K562 (cell line): ENCODE measurements around the gene LMNB1. TPM values are rescaled to one million over a fixed set of nuclear protein-coding genes. Genes with fewer than 3 reads are reported as not detected.

Experiments
- CREM ChIP-seq: IDR thresholded peaks from 2 replicates; pipeline ENCODE4 v1.6.1; 2014; ENCODE audit warnings: antibody characterized with exemption, low read depth
- FOXM1 ChIP-seq, 2 experiments: fragments of 450-650 bp in 1 of 2; sonication (generic) in 1 of 2; formaldehyde crosslinking in 1 of 2; IDR thresholded peaks; 2 replicates each; pipeline versions ENCODE4 v1.6.1 to v1.9.0; 2017 to 2022; ENCODE audit warnings: low read depth in 2 of 2, mild to moderate bottlenecking in 2 of 2, missing genetic modification reagents in 1 of 2, moderate library complexity in 1 of 2
- HSF4 ChIP-seq: fragments of 250-450 bp; sonication (Bioruptor Pico); IDR thresholded peaks from 2 replicates; pipeline ENCODE4 v2.1.2; 2022; ENCODE audit warnings: mild to moderate bottlenecking, moderate library complexity, borderline replicate concordance
- NFIX ChIP-seq: fragments of 250-450 bp; sonication (Bioruptor Pico); IDR thresholded peaks from 2 replicates; pipeline ENCODE4 v1.4.0; 2020; ENCODE audit warnings: low read depth, mild to moderate bottlenecking, moderate library complexity
- POLR2G ChIP-seq: fragments of 200-400 bp; formaldehyde crosslinking; IDR thresholded peaks from 2 replicates; pipeline ENCODE4 v1.6.1; 2017; ENCODE audit warnings: low read depth, mild to moderate bottlenecking, antibody characterized with exemption, low read length, moderate library complexity
- POLR2H ChIP-seq: IDR thresholded peaks from 2 replicates; pipeline ENCODE4 v1.6.1; 2016; ENCODE audit warnings: missing genetic modification characterization, low read depth, mild to moderate bottlenecking, control low read depth, missing compliant biosample characterization, moderate library complexity
- PRMT5 ChIP-seq: sonication (generic); formaldehyde crosslinking; IDR thresholded peaks from 2 replicates; pipeline ENCODE4 v1.5.0; 2020; ENCODE audit warnings: missing genetic modification reagents
- RCOR1 ChIP-seq, 2 experiments: IDR thresholded peaks; 2 replicates each; pipeline ENCODE4 v1.6.1; 2012; ENCODE audit warnings: low read depth in 2 of 2, low read length in 2 of 2, borderline replicate concordance in 1 of 2, improper control_type of control experiment in 1 of 2
- STAG1 ChIP-seq: sonication (generic); formaldehyde crosslinking; IDR thresholded peaks from 2 replicates; pipeline ENCODE4 v1.5.0; 2020; ENCODE audit warnings: missing genetic modification reagents, borderline replicate concordance
- STAT5A ChIP-seq: IDR thresholded peaks from 2 replicates; pipeline ENCODE4 v1.6.1; 2012; ENCODE audit warnings: low read length, inconsistent platforms, borderline replicate concordance
- TSC22D4 ChIP-seq: fragments of 450-650 bp; IDR thresholded peaks from 2 replicates; pipeline ENCODE4 v1.6.1; 2016; ENCODE audit warnings: missing genetic modification characterization, missing biosample characterization, control low read depth
- ZNF239 ChIP-seq: fragments of 250-450 bp; sonication (Bioruptor Pico); IDR thresholded peaks from 2 replicates; pipeline ENCODE4 v1.4.0; 2020; ENCODE audit warnings: mild to moderate bottlenecking
- ZNF77 ChIP-seq: fragments of 250-450 bp; sonication (Bioruptor Pico); IDR thresholded peaks from 2 replicates; pipeline ENCODE4 v1.5.0; 2020
- polyA plus RNA-seq, 8 experiments: library from polyadenylated mRNA; depleted of rRNA in 4 of 8; stranded (reverse) in 5 of 8; unstranded in 3 of 8; fragments of >200 nt; fragmentation: Nextera tagmentation in 2 of 8; fragmentation: Illumina TruSeq in 1 of 8; extraction: Ambion mirVana in 2 of 8; extraction: Trizol in 1 of 8; gene quantifications; 2 replicates each; pipeline versions ENCODE4 v1.2.1 to v1.2.3, GENCODE V29; 2011 to 2014; ENCODE audit warnings: inconsistent platforms in 1 of 8, missing spikeins in 1 of 8
- total RNA-seq, 7 experiments: library from RNA; depleted of rRNA in 6 of 7; stranded (reverse); fragments of >200 nt in 6 of 7; fragmentation: Illumina TruSeq in 2 of 7; extraction: Trizol in 2 of 7; gene quantifications; 2 replicates each; pipeline versions ENCODE4 v1.2.1 to v1.2.3, GENCODE V29; 2011 to 2021; ENCODE audit warnings: low replicate concordance in 1 of 7
- TF ChIP-seq, protein P1 (sequence below): fragments of 250-450 bp; sonication (Bioruptor Pico); IDR thresholded peaks from 2 replicates; pipeline ENCODE4 v1.6.1; 2021; ENCODE audit warnings: mild to moderate bottlenecking
- TF ChIP-seq, protein P2 (sequence below), 2 experiments: IDR thresholded peaks in 1 of 2; conservative IDR thresholded peaks in 1 of 2; 2 replicates each; pipeline ENCODE4 v1.6.1; 2016; ENCODE audit warnings: low read depth in 2 of 2, mild to moderate bottlenecking in 1 of 2, missing compliant biosample characterization in 1 of 2, missing genetic modification characterization in 1 of 2, moderate library complexity in 1 of 2

The LMNB1 gene
- total and polyA plus RNA-seq, 9 of the 15 experiments (the other 6 are each of a cell fraction or from before 2014, with no cell fraction given) = 2.8 to 190 (median 131) TPM

DNA sequence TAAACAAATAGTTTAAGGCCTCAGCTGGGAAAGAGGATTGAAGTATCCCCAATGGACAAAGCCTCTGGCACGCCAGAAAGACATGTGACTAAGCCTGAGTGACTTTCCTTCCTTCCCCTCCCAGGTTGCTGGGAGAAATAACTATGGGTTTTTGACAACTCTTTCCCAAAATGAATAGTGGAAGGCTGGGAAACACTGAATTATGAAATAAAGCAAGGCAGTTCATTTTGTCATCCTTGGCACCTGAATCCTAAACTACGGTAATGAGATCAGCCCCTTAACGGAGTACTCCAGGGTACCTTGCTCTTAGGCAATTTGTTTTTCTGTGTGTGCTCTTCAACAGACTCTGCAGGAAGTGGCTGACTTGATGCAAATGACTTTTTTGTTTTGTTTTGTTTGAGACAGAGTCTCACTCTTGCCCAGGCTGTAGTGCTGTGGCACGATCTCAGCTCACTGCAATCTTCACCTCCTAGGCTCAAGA, 75.2 kb downstream of the LMNB1 start (continued):
- TF ChIP-seq STAT5A (no peak), POLR2G (no peak), POLR2H (no peak), RCOR1 (IDR thresholded peaks at IDR 0.05; ENCODE audit: borderline replicate concordance in 1 of 2, low read depth in 2 of 2, low read length in 2 of 2) (no peak), STAG1 (no peak), HSF4 (CRISPR knock-in tag) (no peak), FOXM1 (IDR thresholded peaks at IDR 0.05; ENCODE audit: low read depth) (no peak), FOXM1 (CRISPR knock-in tag; IDR thresholded peaks at IDR 0.05; ENCODE audit: low read depth) (no peak), ZNF239 (no peak), PRMT5 (CRISPR knock-in tag) (no peak), ZNF77 (CRISPR knock-in tag) (no peak), TSC22D4 (no peak), CREM (no peak), NFIX (CRISPR knock-in tag) (no peak)
- TF ChIP-seq, protein P1, sequence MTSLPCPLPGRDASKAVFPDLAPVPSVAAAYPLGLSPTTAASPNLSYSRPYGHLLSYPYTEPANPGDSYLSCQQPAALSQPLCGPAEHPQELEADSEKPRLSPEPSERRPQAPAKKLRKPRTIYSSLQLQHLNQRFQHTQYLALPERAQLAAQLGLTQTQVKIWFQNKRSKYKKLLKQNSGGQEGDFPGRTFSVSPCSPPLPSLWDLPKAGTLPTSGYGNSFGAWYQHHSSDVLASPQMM (CRISPR knock-in tag) = no peak
- TF ChIP-seq, protein P2, sequence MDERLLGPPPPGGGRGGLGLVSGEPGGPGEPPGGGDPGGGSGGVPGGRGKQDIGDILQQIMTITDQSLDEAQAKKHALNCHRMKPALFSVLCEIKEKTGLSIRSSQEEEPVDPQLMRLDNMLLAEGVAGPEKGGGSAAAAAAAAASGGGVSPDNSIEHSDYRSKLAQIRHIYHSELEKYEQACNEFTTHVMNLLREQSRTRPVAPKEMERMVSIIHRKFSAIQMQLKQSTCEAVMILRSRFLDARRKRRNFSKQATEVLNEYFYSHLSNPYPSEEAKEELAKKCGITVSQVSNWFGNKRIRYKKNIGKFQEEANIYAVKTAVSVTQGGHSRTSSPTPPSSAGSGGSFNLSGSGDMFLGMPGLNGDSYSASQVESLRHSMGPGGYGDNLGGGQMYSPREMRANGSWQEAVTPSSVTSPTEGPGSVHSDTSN (CRISPR knock-in tag; IDR thresholded peaks at IDR 0.05; ENCODE audit: low read depth) = no peak
- TF ChIP-seq, protein P2 (tag; conservative IDR thresholded peaks at IDR 0.05; ENCODE audit: low read depth) = no peak
